HG02678 (cell line): ENCODE data around the gene ATG9B.

Source experiments
- ATAC-seq: cut with Tn5 transposase; IDR thresholded peaks from one replicate; pipeline ENCODE4 v1.9.1; 2021; ENCODE audit warnings: mild to moderate bottlenecking, moderate library complexity; ENCODE audit not compliant: unreplicated experiment

Gene ATG9B

GRCh38 chr7:151001546-151001945, 22.7 kb downstream of the ATG9B start:
- ATAC-seq, result no peak

- ATAC-seq, result no peak
Observed at GRCh38 chr7:151000897-151001495, 23.3 kb downstream of the ATG9B start.

GRCh38 chr7:150999497-151000230, 24.6 kb downstream of the ATG9B start:
- no peak for ATAC-seq

GRCh38 chr7:150999001-150999400, 25.3 kb downstream of the ATG9B start:
- ATAC-seq, result no peak

- no peak for ATAC-seq
Observed at GRCh38 chr7:150998341-150998740, 26.0 kb downstream of the ATG9B start.

GRCh38 chr7:150997817-150998216, 26.5 kb downstream of the ATG9B start:
- ATAC-seq, result no peak

GRCh38 chr7:150997075-150997511, 27.2 kb downstream of the ATG9B start:
- no peak for ATAC-seq

- no peak for ATAC-seq
Observed at GRCh38 chr7:150996376-150997074, 27.8 kb downstream of the ATG9B start.

GRCh38 chr7:150994838-150995510, 29.3 kb downstream of the ATG9B start:
- ATAC-seq, result no peak

- ATAC-seq, result no peak
Observed at GRCh38 chr7:150994141-150994837, 30.0 kb downstream of the ATG9B start.

GRCh38 chr7:150993511-150993910, 30.8 kb downstream of the ATG9B start:
- ATAC-seq, result no peak

- ATAC-seq, result peak; percentile 79
Observed at GRCh38 chr7:150992833-150993302, 31.4 kb downstream of the ATG9B start.

- ATAC-seq, result no peak
Observed at GRCh38 chr7:150992051-150992640, 32.1 kb downstream of the ATG9B start.

- no peak for ATAC-seq
Observed at GRCh38 chr7:150990416-150991186, 33.7 kb downstream of the ATG9B start, which contains the start of gene NOS3. Gene NOS3, plus strand, starts transcription at chr7:150991017. Its CDS starts 2,787 bp downstream, at chr7:150993804.

- no peak for ATAC-seq
Observed at GRCh38 chr7:150989456-150989855, 34.8 kb downstream of the ATG9B start.

- no peak for ATAC-seq
Observed at GRCh38 chr7:150988230-150989226, 35.8 kb downstream of the ATG9B start.

GRCh38 chr7:150986556-150986955, 37.7 kb downstream of the ATG9B start:
- ATAC-seq, result no peak

- no peak for ATAC-seq
Observed at GRCh38 chr7:150986099-150986512, 38.2 kb downstream of the ATG9B start.
